ENCODE results near the gene CASKIN1.

The CASKIN1 gene

GRCh38 chr16:2173916-2174315 is 22.5 kb downstream of the CASKIN1 start:
- no peak for DNase-seq

- no peak for DNase-seq
Observed at GRCh38 chr16:2173366-2173765, 23.0 kb downstream of the CASKIN1 start.

GRCh38 chr16:2172688-2173335 is 23.6 kb downstream of the CASKIN1 start:
- DNase-seq, result no peak

GRCh38 chr16:2171601-2172178 is 24.7 kb downstream of the CASKIN1 start:
- no peak for DNase-seq

- no peak for DNase-seq
Observed at GRCh38 chr16:2170587-2171435, 25.6 kb downstream of the CASKIN1 start.

GRCh38 chr16:2170080-2170479 is 26.3 kb downstream of the CASKIN1 start:
- no peak for DNase-seq

GRCh38 chr16:2167068-2167638 is 29.3 kb downstream of the CASKIN1 start:
- no peak for DNase-seq

GRCh38 chr16:2166263-2167067 is 29.9 kb downstream of the CASKIN1 start:
- DNase-seq, result no peak

- no peak for DNase-seq
Observed at GRCh38 chr16:2165861-2166260, 30.5 kb downstream of the CASKIN1 start.

GRCh38 chr16:2163211-2163881 is 33.1 kb downstream of the CASKIN1 start:
- no peak for DNase-seq

GRCh38 chr16:2162676-2163118 is 33.7 kb downstream of the CASKIN1 start:
- DNase-seq, result no peak

- no peak for DNase-seq
Observed at GRCh38 chr16:2161911-2162310, 34.5 kb downstream of the CASKIN1 start.

GRCh38 chr16:2160915-2161551 is 35.4 kb downstream of the CASKIN1 start:
- no peak for DNase-seq

- DNase-seq, result no peak
Observed at GRCh38 chr16:2159175-2159838, 37.1 kb downstream of the CASKIN1 start.

- no peak for DNase-seq
Observed at GRCh38 chr16:2158262-2158638, 38.2 kb downstream of the CASKIN1 start.

- no peak for DNase-seq
Observed at GRCh38 chr16:2157480-2158261, 38.7 kb downstream of the CASKIN1 start.

GRCh38 chr16:2156849-2157224 is 39.6 kb downstream of the CASKIN1 start:
- DNase-seq, result no peak

- peak; percentile 14 to 51 for DNase-seq
Observed at GRCh38 chr16:2155977-2156848, 40.2 kb downstream of the CASKIN1 start.

Data from AML-193 (cell line).